PC-3 (cell line): ENCODE results near the gene IL32. TPM values are rescaled to one million over a fixed set of nuclear protein-coding genes. Genes with fewer than 3 reads are reported as not detected.

Experiments
- ATAC-seq: fragments of 200-7000 bp; cut with Tn5 transposase; 2 replicates; pipeline ENCODE4 v1.9.1; 2020; ENCODE audit warnings: mild to moderate bottlenecking, moderate library complexity
- BruUV-seq: library from RNA; stranded (reverse); fragments of 400-500 nt; replicated peaks from 2 replicates; lab custom pipeline; 2021; lab: Mats Ljungman, UMichigan
- CTCF ChIA-PET: fragments of 300-600 bp; sonication (Branson Sonifier 250); formaldehyde crosslinking; loops from one replicate; lab custom pipeline; 2022; ENCODE audit warnings: antibody characterized with exemption; lab: Charles Lee
- POLR2A ChIA-PET: fragments of 300-600 bp; sonication (Branson Sonifier 250); formaldehyde crosslinking; loops from one replicate; lab custom pipeline; 2022; ENCODE audit warnings: antibody characterized with exemption; ENCODE audit not compliant: unreplicated experiment; lab: Charles Lee
- DNase-seq: peaks from one replicate; pipeline ENCODE4 v3.0.0-alpha.2; 2015
- H2AFZ ChIP-seq: fragments of 300-600 bp; sonication (generic); 2 replicates; pipeline ENCODE4 v1.6.0; 2016; ENCODE audit warnings: antibody characterized with exemption, low read length
- H3F3A ChIP-seq: fragments of 300-600 bp; sonication (generic); one replicate; pipeline ENCODE4 v1.6.0; 2017; ENCODE audit warnings: antibody characterized with exemption, low read length, control low read depth, mild to moderate bottlenecking; ENCODE audit not compliant: unreplicated experiment
- H3K27ac ChIP-seq: fragments of 300-600 bp; sonication (generic); 2 replicates; pipeline ENCODE4 v1.5.1; 2016; ENCODE audit warnings: mild to moderate bottlenecking, low read length
- H3K27me3 ChIP-seq: fragments of 300-600 bp; sonication (generic); 2 replicates; pipeline ENCODE4 v1.6.1; 2016; ENCODE audit warnings: low read length, mixed read lengths
- H3K36me3 ChIP-seq: fragments of 300-600 bp; sonication (generic); 2 replicates; pipeline ENCODE4 v1.6.1; 2016; ENCODE audit warnings: low read depth, mixed run types, low read length, mixed read lengths
- H3K4me1 ChIP-seq: fragments of 300-600 bp; sonication (generic); 2 replicates; pipeline ENCODE4 v1.5.1; 2016; ENCODE audit warnings: low read length; ENCODE audit not compliant: insufficient read depth
- H3K4me2 ChIP-seq: fragments of 300-600 bp; sonication (generic); 2 replicates; pipeline ENCODE4 v1.6.0; 2016; ENCODE audit warnings: low read length
- H3K4me3 ChIP-seq: fragments of 300-600 bp; sonication (generic); 2 replicates; pipeline ENCODE4 v1.5.1; 2016; ENCODE audit warnings: mild to moderate bottlenecking, low read length, mixed read lengths
- H3K79me2 ChIP-seq: fragments of 300-600 bp; sonication (generic); 2 replicates; pipeline ENCODE4 v1.6.1; 2017; ENCODE audit warnings: low read length, mixed read lengths
- H3K9ac ChIP-seq: fragments of 300-600 bp; sonication (generic); 2 replicates; pipeline ENCODE4 v1.6.0; 2016; ENCODE audit warnings: mild to moderate bottlenecking, low read length
- H3K9me2 ChIP-seq: fragments of 300-600 bp; sonication (generic); replicated peaks from 2 replicates; pipeline ENCODE4 v1.6.1; 2016; ENCODE audit warnings: mixed run types, low read length, mixed read lengths
- H3K9me3 ChIP-seq: fragments of 300-600 bp; sonication (generic); 2 replicates; pipeline ENCODE4 v1.6.1; 2016; ENCODE audit warnings: low read length, mixed read lengths
- H4K20me1 ChIP-seq: fragments of 300-600 bp; sonication (generic); 2 replicates; pipeline ENCODE4 v1.6.1; 2016; ENCODE audit warnings: low read length, mixed read lengths
- EZH2 ChIP-seq: fragments of 300-600 bp; sonication (generic); IDR thresholded peaks from one replicate; pipeline ENCODE4 v1.6.1; 2017; ENCODE audit warnings: antibody characterized with exemption, mild to moderate bottlenecking, low read length; ENCODE audit not compliant: unreplicated experiment
- EZH2phosphoT487 ChIP-seq: fragments of 300-600 bp; sonication (generic); IDR thresholded peaks from 2 replicates; pipeline ENCODE4 v1.6.1; 2018; ENCODE audit warnings: mild to moderate bottlenecking, antibody characterized with exemption, low read length, borderline replicate concordance
- intact Hi-C: fragments of 100-400 bp; cut with micrococcal nuclease; formaldehyde crosslinking; loops from 2 replicates; pipeline ENCODE4 v1.9.0; 2023
- total RNA-seq: library from RNA; depleted of rRNA; stranded (reverse); fragments of >200 nt; gene quantifications from 2 replicates; pipeline ENCODE4 v1.2.3, GENCODE V29; 2014
- TF ChIP-seq, protein P1 (sequence below): fragments of 300-600 bp; sonication (generic); conservative IDR thresholded peaks from 2 replicates; pipeline ENCODE4 v1.5.1; 2017; ENCODE audit warnings: antibody characterized with exemption, low read depth, mild to moderate bottlenecking, low read length

The IL32 gene
- total RNA-seq, 1 experiment from 2014 or later = 8.8 TPM

DNA sequence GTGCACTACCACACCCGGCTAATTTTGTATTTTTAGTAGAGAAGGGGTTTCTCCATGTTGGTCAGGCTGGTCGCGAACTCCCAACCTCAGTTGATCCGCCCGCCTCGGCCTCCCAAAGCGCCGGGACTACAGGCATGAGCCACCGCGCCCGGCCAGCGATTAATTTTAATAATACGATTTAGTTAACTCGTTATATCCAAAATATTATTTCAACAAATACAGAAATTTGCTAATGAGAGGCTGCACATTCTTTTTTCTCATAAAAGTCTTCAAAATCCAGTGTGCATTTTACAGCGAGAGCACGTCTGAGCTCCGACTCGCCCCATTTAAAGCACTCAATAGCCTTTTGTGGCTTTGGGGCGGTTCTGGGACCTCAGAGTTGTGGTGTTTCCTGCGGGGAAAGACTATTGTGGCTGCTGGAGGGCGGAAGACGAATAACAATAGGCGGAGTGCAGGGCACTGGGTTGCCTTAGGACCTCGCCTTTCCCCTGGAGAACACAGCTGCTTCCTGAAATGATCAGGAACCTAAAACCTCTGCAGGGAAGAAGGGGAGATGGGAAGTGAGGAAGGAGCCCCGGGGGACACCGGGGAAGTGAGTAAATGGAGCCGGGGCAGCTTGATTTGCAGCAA, 36.5 kb downstream of the IL32 start:
- POLR2A ChIA-PET = no interaction called here
- Histone ChIP-seq H3K4me1 (0 out of 2 replicates have a peak, but pooled peaks cover 4% of the 10 kb centered on the region), H3K9ac (no peak overlapping the region), H3K4me2 (no peak overlapping the region), H4K20me1 (no peaks in the 10 kb centered on the region), H3K36me3 (no peaks in the 10 kb centered on the region), H3K9me2 (no peaks in the 10 kb centered on the region), H2AFZ (no peak overlapping the region), H3F3A (no peaks in the 10 kb centered on the region), H3K27ac (no peak overlapping the region), H3K27me3 (no peaks in the 10 kb centered on the region), H3K9me3 (no peaks in the 10 kb centered on the region), H3K79me2 (no peaks in the 10 kb centered on the region), H3K4me3 (no peak overlapping the region)
- no peak for ATAC-seq
- TF ChIP-seq, protein P1, sequence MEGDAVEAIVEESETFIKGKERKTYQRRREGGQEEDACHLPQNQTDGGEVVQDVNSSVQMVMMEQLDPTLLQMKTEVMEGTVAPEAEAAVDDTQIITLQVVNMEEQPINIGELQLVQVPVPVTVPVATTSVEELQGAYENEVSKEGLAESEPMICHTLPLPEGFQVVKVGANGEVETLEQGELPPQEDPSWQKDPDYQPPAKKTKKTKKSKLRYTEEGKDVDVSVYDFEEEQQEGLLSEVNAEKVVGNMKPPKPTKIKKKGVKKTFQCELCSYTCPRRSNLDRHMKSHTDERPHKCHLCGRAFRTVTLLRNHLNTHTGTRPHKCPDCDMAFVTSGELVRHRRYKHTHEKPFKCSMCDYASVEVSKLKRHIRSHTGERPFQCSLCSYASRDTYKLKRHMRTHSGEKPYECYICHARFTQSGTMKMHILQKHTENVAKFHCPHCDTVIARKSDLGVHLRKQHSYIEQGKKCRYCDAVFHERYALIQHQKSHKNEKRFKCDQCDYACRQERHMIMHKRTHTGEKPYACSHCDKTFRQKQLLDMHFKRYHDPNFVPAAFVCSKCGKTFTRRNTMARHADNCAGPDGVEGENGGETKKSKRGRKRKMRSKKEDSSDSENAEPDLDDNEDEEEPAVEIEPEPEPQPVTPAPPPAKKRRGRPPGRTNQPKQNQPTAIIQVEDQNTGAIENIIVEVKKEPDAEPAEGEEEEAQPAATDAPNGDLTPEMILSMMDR = no peak
- no peak for TF ChIP-seq EZH2phosphoT487
- TF ChIP-seq EZH2 = no peak
- no TSS peak for BruUV-seq
- no peak for DNase-seq
- CTCF ChIA-PET = no interaction called here
- intact Hi-C loops = no loop called here

- TF ChIP-seq, protein P1 = no peak
- TF ChIP-seq EZH2 (no peak), EZH2phosphoT487 (no peak)
- peaks cover 3% of the 10 kb centered on the region; the same call in 1 of the 2 replicates for H3K4me1 ChIP-seq
- H3K4me2 ChIP-seq = peak overlapping the region; percentile 93
- no peaks in the 10 kb centered on the region for H3K9me3 ChIP-seq
- no peak overlapping the region for H3K27ac ChIP-seq
- intact Hi-C loops = no loop called here
- ATAC-seq (peak; percentile 97), DNase-seq (peak; percentile 81)
- H2AFZ ChIP-seq = peak overlapping the region; percentile 95
- CTCF ChIA-PET = no interaction called here
- H3F3A ChIP-seq = no peaks in the 10 kb centered on the region
- no peaks in the 10 kb centered on the region for H3K36me3 ChIP-seq
- no peaks in the 10 kb centered on the region for H3K9me2 ChIP-seq
- BruUV-seq = no TSS peak
- H3K79me2 ChIP-seq = no peaks in the 10 kb centered on the region
- no peaks in the 10 kb centered on the region for H4K20me1 ChIP-seq
- H3K9ac ChIP-seq = peak overlapping the region; percentile 90
- POLR2A ChIA-PET = interaction anchor here (0.6 to 0.7 kb wide), 3 partner anchors 8 to 128 kb away, joined by 9 to 15 read pairs (median 11); partner anchors contain the start of gene ZNF200
- H3K27me3 ChIP-seq = no peaks in the 10 kb centered on the region
- peak overlapping the region; percentile 84 for H3K4me3 ChIP-seq
Measured at GRCh38 chr16:3106205-3106928, 40.9 kb downstream of the IL32 start.
